ENCODE data around the gene ATF6. TPM values are rescaled to one million over a fixed set of nuclear protein-coding genes. Genes with fewer than 3 reads are reported as not detected.

The ATF6 gene
- total and polyA plus RNA-seq, 2 of the 4 experiments (the other 2 are of a cell fraction), result 12.2 to 17.6 TPM

DNA sequence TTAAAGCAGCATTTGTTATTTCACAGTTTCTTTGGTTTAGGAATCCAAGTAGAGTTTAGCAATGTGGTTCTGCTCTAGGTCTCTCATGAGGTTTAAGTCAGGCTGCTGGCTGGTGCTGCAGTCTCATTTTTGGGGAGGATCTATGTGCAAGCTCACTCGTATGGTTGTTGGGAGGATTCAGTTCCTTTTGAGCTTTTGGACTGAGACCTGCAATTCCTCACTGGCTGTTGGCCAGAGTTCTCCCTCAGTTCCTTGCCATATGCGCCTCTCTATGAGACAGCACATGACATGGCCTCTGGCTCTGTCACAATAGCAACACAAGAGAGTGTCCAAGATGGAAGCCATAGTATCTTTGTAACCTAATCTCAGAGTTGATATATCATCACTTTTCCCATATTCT is 166.5 kb downstream of the ATF6 start:
- Histone ChIP-seq H3K27me3 (ENCODE audit: control insufficient read depth, insufficient read depth, low read length) (no peaks in the 10 kb centered on the region), H4K20me1 (ENCODE audit: insufficient read depth, low read length) (no peaks in the 10 kb centered on the region), H3K14ac (replicated peaks; ENCODE audit: low read depth, low read length) (no peak overlapping the region), H4K5ac (ENCODE audit: low read depth, low read length) (no peak overlapping the region), H3K18ac (ENCODE audit: low read depth, low read length) (no peak overlapping the region), H3K9ac (ENCODE audit: low read depth, low read length) (no peak overlapping the region), H3K9me1 (ENCODE audit: insufficient read depth, low read length) (peaks cover 3% of the 10 kb centered on the region; the same call in 1 of the 2 replicates), H4K8ac (ENCODE audit: low read depth in 2 of 2, low read length in 2 of 2) (no peak overlapping the region), H3K4me1 (ENCODE audit: control insufficient read depth, insufficient read depth, low read length) (no peaks in the 10 kb centered on the region; the same call in 1 of the 2 replicates), H2BK120ac (ENCODE audit: low read depth, low read length) (no peak overlapping the region), H2AFZ (replicated peaks; ENCODE audit: low read length, poor library complexity) (no peak overlapping the region), H2BK15ac (ENCODE audit: low read depth, low read length) (no peak overlapping the region), H2BK5ac (ENCODE audit: low read depth, low read length, poor library complexity, severe bottlenecking) (no peak overlapping the region), H3K9me3 (ENCODE audit: control insufficient read depth, insufficient read depth, low read length) (no peaks in the 10 kb centered on the region), H3K4me2 (ENCODE audit: low read depth, low read length) (no peak overlapping the region), H3K23ac (ENCODE audit: low read depth, low read length) (no peak overlapping the region), H2AK9ac (replicated peaks; ENCODE audit: low read depth, low read length, poor library complexity) (no peak overlapping the region), H3K4me3 (ENCODE audit: insufficient read depth, low read depth, low read length) (no peak overlapping the region), H2AK5ac (ENCODE audit: low read depth, low read length) (no peak overlapping the region), H3K27ac (ENCODE audit: insufficient read depth, low read length) (no peak overlapping the region), H3K36me3 (ENCODE audit: control insufficient read depth, insufficient read depth, low read length) (no peaks in the 10 kb centered on the region), H2BK20ac (ENCODE audit: low read depth, low read length) (no peak overlapping the region), H3K4ac (ENCODE audit: low read depth, low read length) (no peak overlapping the region), H4K91ac (ENCODE audit: insufficient read depth, low read depth, low read length) (no peak overlapping the region), H3K56ac (ENCODE audit: extremely low read depth, insufficient read depth, low read length) (no peak overlapping the region), H3K79me1 (ENCODE audit: low read depth in 1 of 2, low read length in 2 of 2) (no peaks in the 10 kb centered on the region)
- intact Hi-C loops (cut with micrococcal nuclease), result loop anchor here (5.0 kb wide), 1 partner anchor 40 kb away; no protein-coding TSS in a partner anchor
- in situ Hi-C loops (cut with MboI; ENCODE audit: low sequenced_read_pairs), result no loop called here
- TF ChIP-seq, protein P1, sequence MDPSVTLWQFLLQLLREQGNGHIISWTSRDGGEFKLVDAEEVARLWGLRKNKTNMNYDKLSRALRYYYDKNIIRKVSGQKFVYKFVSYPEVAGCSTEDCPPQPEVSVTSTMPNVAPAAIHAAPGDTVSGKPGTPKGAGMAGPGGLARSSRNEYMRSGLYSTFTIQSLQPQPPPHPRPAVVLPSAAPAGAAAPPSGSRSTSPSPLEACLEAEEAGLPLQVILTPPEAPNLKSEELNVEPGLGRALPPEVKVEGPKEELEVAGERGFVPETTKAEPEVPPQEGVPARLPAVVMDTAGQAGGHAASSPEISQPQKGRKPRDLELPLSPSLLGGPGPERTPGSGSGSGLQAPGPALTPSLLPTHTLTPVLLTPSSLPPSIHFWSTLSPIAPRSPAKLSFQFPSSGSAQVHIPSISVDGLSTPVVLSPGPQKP (IDR thresholded peaks at IDR 0.05; ENCODE audit: borderline replicate concordance, low read depth, low read length), result no peak
- TF ChIP-seq, protein P2, sequence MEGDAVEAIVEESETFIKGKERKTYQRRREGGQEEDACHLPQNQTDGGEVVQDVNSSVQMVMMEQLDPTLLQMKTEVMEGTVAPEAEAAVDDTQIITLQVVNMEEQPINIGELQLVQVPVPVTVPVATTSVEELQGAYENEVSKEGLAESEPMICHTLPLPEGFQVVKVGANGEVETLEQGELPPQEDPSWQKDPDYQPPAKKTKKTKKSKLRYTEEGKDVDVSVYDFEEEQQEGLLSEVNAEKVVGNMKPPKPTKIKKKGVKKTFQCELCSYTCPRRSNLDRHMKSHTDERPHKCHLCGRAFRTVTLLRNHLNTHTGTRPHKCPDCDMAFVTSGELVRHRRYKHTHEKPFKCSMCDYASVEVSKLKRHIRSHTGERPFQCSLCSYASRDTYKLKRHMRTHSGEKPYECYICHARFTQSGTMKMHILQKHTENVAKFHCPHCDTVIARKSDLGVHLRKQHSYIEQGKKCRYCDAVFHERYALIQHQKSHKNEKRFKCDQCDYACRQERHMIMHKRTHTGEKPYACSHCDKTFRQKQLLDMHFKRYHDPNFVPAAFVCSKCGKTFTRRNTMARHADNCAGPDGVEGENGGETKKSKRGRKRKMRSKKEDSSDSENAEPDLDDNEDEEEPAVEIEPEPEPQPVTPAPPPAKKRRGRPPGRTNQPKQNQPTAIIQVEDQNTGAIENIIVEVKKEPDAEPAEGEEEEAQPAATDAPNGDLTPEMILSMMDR (conservative IDR thresholded peaks at IDR 0.05; ENCODE audit: low read depth, low read length), result no peak
- TF ChIP-seq MXI1 (IDR thresholded peaks at IDR 0.05; ENCODE audit: borderline replicate concordance, low read depth, low read length) (no peak), MAFK (IDR thresholded peaks at IDR 0.05; ENCODE audit: low read depth, low read length) (no peak), CEBPB (IDR thresholded peaks at IDR 0.05; ENCODE audit: low read depth, low read length) (no peak), POLR2A (IDR thresholded peaks at IDR 0.05; ENCODE audit: low read depth, low read length) (no peak), MAZ (IDR thresholded peaks at IDR 0.05; ENCODE audit: borderline replicate concordance, low read depth, low read length) (no peak), BHLHE40 (IDR thresholded peaks at IDR 0.05; ENCODE audit: low read depth, low read length) (no peak), NFE2L2 (IDR thresholded peaks at IDR 0.05; ENCODE audit: low read depth, low read length) (no peak), SMC3 (IDR thresholded peaks at IDR 0.05; ENCODE audit: low read depth, low read length) (no peak), RAD21 (IDR thresholded peaks at IDR 0.05; ENCODE audit: low read length) (no peak), RFX5 (IDR thresholded peaks at IDR 0.05; ENCODE audit: low read depth, low read length) (no peak)
- TF ChIP-seq, protein P3, sequence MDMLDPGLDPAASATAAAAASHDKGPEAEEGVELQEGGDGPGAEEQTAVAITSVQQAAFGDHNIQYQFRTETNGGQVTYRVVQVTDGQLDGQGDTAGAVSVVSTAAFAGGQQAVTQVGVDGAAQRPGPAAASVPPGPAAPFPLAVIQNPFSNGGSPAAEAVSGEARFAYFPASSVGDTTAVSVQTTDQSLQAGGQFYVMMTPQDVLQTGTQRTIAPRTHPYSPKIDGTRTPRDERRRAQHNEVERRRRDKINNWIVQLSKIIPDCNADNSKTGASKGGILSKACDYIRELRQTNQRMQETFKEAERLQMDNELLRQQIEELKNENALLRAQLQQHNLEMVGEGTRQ (IDR thresholded peaks at IDR 0.05; ENCODE audit: low read depth, low read length), result no peak
- POLR2A ChIA-PET (ENCODE audit: unreplicated experiment), result no interaction called here
- no peak for DNase-seq
- BruUV-seq (replicated peaks), result no TSS peak
- WGBS, 2 experiments (ENCODE audit: extremely low coverage in 2 of 2, insufficient read length in 1 of 2), result 80% methylated on average over 1 of the region's 2 CpGs; no CpG with 5 or more reads in 1 of the 2 experiments
- dilution Hi-C loops (cut with HindIII; ENCODE audit: low sequenced_read_pairs, unreplicated experiment), result no loop called here
- CTCF ChIA-PET, result interaction anchor here (0.5 kb wide), 1 partner anchor 775 kb away, joined by 6 read pairs; no protein-coding TSS in a partner anchor
- no peak for ATAC-seq (ENCODE audit: low read depth)
